AG10803 (cell line): ENCODE data around the gene RAB31.
"Not testable (repeated sequence)": the region's sequence is repeated elsewhere in the genome, so short reads cannot be mapped to it uniquely, and the experiment has no call there.

Experiments
- DNase-seq: peaks from one replicate; pipeline ENCODE4 v3.0.0; 2010; ENCODE audit warnings: low read depth
- H3K4me3 ChIP-seq: 2 replicates; pipeline ENCODE4 v1.5.1; 2011; ENCODE audit warnings: mild to moderate bottlenecking, low read length, control low read depth
- CTCF ChIP-seq: conservative IDR thresholded peaks from 2 replicates; pipeline ENCODE4 v1.5.1; 2011; ENCODE audit warnings: mild to moderate bottlenecking, low read length, control low read depth, inconsistent platforms

Gene RAB31

GRCh38 chr18:9856092-9856491, 148.0 kb downstream of the RAB31 start:
- no peak for DNase-seq
- no peak for TF ChIP-seq CTCF
- no peak overlapping the region for H3K4me3 ChIP-seq

- not testable (repeated sequence) for H3K4me3 ChIP-seq, DNase-seq
These were observed 149.4 kb downstream of the RAB31 start for GRCh38 chr18:9857479-9857998.

- no peak overlapping the region for H3K4me3 ChIP-seq
- TF ChIP-seq CTCF = no peak
These were observed 150.5 kb downstream of the RAB31 start for GRCh38 chr18:9858642-9859041.

GRCh38 chr18:9859232-9859631, 151.1 kb downstream of the RAB31 start:
- no peak for TF ChIP-seq CTCF
- no peak overlapping the region for H3K4me3 ChIP-seq
- DNase-seq = no peak

More at GRCh38 chr18:9858642-9859041, 150.5 kb downstream of the RAB31 start:
- DNase-seq = no peak

GRCh38 chr18:9860682-9861081, 152.6 kb downstream of the RAB31 start:
- no peak overlapping the region for H3K4me3 ChIP-seq
- DNase-seq = no peak
- no peak for TF ChIP-seq CTCF

GRCh38 chr18:9861157-9861556, 153.1 kb downstream of the RAB31 start:
- no peak overlapping the region for H3K4me3 ChIP-seq
- DNase-seq = no peak
- no peak for TF ChIP-seq CTCF

- TF ChIP-seq CTCF = no peak
- no peak for DNase-seq
- no peak overlapping the region for H3K4me3 ChIP-seq
These were observed 153.8 kb downstream of the RAB31 start for GRCh38 chr18:9861933-9862332.

GRCh38 chr18:9862686-9863085, 154.6 kb downstream of the RAB31 start:
- H3K4me3 ChIP-seq = no peak overlapping the region
- DNase-seq = no peak
- no peak for TF ChIP-seq CTCF
